ELR (cell line): ENCODE measurements around the gene TUB.

Experiments used
- DNase-seq: peaks from one replicate; pipeline ENCODE4 v3.0.0-alpha.2; 2015; ENCODE audit warnings: low read depth

Gene TUB

GRCh38 chr11:8107642-8108041 lies 26.6 kb downstream of the TUB start:
- DNase-seq, result no peak

- DNase-seq, result no peak
These were observed 27.4 kb downstream of the TUB start for GRCh38 chr11:8108421-8108820.

DNA sequence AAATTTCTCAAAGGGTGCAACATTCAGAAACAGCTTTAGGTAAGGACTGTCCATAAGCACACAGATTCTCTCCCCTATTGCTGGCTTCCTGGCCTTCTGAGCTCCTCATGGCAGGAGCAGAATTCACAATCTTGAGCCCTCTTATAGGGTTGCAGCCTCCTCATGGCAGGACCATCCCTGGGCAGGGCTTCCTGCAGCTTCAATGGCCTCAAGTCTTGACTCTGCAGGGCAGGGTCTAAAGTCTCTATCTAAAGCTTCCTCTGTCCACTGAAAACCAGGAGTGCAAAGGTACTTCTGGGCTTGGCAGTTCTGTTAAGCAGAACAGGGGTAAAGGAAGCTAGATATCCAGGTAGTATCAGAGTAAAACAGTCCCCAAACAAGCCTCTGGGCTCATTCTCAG lies 28.7 kb downstream of the TUB start:
- DNase-seq, result no peak

GRCh38 chr11:8110396-8110795 lies 29.4 kb downstream of the TUB start:
- no peak for DNase-seq

DNA sequence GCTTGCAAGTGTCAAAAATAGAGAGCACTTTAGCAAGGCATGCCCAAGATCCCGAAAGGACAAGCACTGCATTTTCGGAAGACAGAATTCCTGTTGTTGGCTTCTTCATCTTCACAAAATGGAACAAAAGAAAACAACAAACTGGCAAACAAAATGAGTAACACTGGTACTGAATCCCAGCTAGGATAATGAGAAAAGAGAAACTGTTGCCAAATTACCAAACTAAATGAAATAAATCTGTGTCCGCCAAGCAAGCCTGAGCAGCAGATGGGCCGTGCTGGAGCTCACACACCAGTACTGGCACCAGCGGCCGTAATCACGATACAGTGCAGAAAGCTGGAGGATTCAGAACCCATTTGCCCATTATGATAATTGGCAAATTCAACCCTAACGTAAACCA lies 30.6 kb downstream of the TUB start:
- no peak for DNase-seq

- no peak for DNase-seq
These were observed 41.3 kb downstream of the TUB start for GRCh38 chr11:8122173-8122764.

DNA sequence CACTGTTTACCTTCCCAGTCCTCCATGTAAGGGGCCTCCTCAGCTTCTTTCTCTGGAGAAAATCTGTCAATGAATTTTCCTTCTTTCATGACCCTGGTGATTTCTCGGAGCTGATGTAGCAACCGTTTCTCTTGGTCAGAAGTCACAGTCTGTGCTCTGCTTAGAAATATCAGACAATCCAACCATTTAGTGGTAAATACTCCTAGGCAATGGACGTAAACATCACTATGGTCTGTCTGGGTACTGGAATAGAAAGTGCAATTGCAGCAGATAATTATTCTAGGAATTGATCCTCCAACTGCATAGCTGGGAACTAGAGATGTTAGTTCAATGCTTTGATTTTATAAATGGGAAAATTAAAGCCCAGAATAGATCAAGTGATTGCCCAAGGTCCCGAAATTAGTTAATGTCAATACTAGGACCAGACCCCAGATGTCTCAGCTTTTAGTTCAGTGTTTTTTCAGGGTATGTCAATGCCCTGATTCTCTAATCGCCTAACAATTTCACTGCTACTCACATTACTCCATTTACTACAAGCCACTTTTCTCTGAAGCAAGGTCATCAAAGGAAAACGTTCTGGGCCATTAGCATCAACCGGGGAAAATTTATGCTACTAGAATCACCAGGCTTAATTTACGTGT lies 45.8 kb downstream of the TUB start:
- DNase-seq, result no peak

- no peak for DNase-seq
These were observed 46.4 kb downstream of the TUB start for GRCh38 chr11:8127447-8127846.

- no peak for DNase-seq
These were observed 57.5 kb downstream of the TUB start for GRCh38 chr11:8138526-8138925.

DNA sequence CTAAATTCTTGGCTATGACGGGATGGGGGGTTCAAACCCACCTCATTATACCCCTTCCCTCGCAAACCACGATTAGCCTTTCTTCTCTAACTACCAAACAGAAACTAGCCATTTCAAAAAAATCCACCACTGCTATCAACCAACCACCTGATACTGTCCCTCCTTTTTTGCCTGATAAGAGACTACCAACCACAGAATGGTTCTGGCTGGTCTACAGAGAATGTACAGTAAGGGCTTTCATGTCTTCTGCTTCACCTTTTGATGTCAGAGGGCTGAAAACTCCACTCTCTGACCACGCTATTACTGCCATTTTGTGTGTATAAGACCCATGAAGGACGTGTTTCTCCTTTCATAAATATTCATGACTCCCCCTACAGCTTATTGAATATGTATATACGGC lies 68.7 kb downstream of the TUB start:
- no peak for DNase-seq
